GM19025 (cell line): ENCODE measurements around the gene CDH11.

Experiments
- ATAC-seq: cut with Tn5 transposase; IDR thresholded peaks from one replicate; pipeline ENCODE4 v1.9.1; 2021; ENCODE audit warnings: mild to moderate bottlenecking, low read depth, moderate library complexity; ENCODE audit not compliant: unreplicated experiment

CDH11 gene

DNA sequence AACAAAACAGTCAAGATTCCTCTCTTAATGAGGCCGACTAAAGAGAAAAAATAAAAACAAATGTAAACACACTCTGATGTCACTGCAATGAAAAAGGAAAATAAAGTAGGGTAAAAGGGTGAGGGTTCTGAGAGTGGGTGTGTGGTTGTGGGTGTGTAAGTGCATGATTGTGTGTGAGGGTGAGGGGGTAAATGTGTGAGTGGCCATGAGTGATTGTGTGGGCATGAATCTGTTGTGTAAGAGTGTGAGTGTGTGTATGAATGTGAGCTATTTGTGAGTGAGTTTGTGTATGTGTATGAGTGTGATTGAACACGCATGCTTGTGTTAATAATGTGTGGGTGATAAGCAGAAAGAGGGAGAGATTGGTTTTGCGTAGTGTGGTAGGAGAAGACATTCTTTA is 132.8 kb downstream of the CDH11 start:
- ATAC-seq = no peak

- ATAC-seq = no peak
Observed at GRCh38 chr16:64983963-64984362, 137.9 kb downstream of the CDH11 start.

GRCh38 chr16:64983231-64983630 is 138.6 kb downstream of the CDH11 start:
- no peak for ATAC-seq

GRCh38 chr16:64982581-64982980 is 139.3 kb downstream of the CDH11 start:
- ATAC-seq = no peak

GRCh38 chr16:64981568-64982281 is 140.1 kb downstream of the CDH11 start:
- ATAC-seq = no peak

- no peak for ATAC-seq
Observed at GRCh38 chr16:64977206-64977920, 144.5 kb downstream of the CDH11 start.

GRCh38 chr16:64975821-64976220 is 146.0 kb downstream of the CDH11 start:
- no peak for ATAC-seq

DNA sequence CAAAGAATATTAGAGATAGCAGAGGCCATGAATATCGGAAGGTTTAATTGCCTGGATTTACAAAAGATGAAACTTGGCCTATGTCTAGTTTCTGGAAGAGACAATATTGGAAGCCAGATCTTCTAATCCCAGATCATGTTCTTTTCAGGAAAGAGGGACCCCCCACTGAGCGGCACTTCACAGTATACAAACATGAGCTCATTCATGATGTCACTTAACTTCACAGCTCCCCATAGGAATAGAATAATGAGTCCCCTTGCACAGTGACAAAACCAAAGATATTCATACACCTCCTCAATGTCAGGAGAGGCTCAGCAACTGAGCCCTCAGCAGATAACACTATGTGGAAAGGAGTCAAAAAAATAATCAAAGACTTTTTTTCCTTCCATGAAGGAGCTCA is 147.5 kb downstream of the CDH11 start:
- ATAC-seq = no peak

GRCh38 chr16:64973171-64973570 is 148.7 kb downstream of the CDH11 start:
- no peak for ATAC-seq

DNA sequence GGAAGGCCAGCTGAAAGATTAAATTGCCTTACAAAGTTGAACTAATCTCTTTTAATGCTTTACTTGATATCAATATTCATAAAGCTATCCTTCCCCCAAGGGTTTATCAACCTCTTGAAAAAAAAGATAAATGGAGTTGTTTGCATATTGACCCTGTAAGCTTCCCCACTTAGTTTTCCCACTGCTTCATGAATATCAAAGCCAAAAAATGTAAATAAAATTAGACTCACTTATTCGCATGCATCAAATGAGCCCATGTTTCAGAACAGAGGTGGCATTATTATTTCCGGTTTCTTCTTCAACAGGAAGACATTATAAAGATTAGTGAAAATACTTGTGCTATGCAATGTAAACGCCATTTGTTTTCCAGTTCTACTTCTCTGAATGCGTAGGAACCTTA is 150.7 kb downstream of the CDH11 start:
- ATAC-seq = no peak

DNA sequence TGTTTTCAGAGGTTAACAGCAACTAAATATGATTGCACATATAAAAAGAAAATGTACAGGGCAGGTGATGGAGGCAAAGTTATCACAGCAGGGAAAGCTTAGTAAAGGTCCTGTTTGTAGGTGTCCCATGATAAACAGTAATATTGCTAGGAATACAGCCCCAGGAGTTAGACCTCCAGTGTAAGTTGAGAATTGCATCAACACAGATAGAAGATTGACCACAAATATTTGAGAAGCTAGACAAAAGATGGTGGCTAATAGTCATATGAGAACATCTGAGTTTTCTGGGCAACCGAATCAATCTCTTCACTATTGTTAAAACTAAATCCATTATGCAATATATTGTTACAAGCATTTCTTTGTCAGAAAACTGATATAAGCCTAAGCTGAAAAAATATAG is 152.6 kb downstream of the CDH11 start:
- ATAC-seq = no peak

GRCh38 chr16:64968539-64968938 is 153.3 kb downstream of the CDH11 start:
- no peak for ATAC-seq

DNA sequence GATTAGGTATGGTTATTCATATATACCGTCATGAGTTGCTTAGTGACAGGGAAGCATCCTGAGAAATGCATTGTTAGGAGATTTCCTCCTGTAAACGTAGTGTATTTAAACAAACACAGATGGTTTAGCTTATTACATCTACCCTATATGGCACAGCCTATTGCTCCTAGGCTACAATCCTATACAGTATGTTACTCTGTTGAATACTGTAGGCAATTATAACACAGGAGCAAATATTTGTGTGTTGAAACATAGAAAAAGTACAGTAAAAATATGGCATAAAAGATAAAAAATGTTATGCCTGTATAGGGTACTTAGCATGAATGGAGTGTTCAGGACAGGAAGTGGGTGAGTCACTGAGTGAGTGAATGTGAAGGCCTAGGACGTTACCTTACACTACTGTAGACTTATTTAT is 157.7 kb downstream of the CDH11 start:
- no peak for ATAC-seq

DNA sequence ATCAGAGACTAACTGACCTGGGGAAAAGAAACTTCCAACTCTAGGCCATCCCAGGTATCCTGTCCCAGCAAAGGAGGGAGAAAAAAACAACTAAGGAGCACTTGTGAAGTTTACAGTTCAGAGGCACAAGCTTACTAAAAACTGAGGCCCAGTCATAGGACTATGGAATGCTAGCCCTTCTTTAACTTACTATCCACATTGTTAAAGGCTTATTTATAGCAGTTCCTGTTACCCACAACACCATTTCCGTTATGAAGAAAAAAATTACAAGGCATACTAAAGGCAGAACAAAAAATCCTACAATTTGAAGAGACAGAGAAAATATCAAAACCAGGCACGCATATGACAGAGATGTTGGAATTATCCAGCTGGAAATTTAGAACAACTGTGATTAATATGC is 159.1 kb downstream of the CDH11 start:
- ATAC-seq = no peak

DNA sequence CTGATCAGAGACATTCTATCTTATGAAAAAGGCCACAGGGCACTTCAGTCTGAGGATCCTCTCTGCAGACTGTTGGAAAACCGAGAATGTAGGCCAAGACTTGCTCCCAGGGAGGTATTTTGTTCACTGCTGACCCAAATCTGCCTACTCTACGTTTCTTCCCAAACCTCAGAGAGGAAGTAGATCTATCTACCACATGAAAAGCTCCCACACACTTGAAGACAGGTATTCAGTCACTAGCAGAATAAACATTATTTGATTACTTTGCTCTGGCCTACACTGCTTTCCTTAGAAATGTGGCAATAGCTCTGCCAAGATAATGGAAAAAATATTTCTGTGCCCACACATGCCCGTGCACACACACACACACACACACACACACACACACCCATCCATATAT is 164.6 kb downstream of the CDH11 start:
- ATAC-seq = no peak

GRCh38 chr16:64952177-64952576 is 169.7 kb downstream of the CDH11 start:
- ATAC-seq = no peak

GRCh38 chr16:64951193-64951592 is 170.7 kb downstream of the CDH11 start:
- no peak for ATAC-seq

DNA sequence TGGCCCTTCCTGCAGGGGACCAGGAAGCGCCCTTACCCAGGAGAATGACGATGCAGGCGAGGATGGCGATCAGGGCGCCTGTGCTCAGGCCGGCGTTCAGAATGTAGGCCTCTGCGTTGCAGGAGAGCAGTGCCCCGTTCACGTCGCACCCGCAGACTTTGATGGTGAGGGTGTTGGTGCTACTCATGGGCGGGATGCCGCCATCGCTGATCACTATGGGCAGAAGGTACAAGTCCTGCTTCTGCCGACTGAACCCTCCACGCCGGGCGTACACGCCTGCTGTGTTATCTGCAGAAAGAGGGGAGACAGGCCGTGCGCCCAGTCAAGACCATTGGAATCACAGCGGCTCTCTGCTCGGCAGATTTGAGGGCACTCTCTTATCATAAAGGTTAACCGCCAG is 171.1 kb downstream of the CDH11 start:
- ATAC-seq = no peak

DNA sequence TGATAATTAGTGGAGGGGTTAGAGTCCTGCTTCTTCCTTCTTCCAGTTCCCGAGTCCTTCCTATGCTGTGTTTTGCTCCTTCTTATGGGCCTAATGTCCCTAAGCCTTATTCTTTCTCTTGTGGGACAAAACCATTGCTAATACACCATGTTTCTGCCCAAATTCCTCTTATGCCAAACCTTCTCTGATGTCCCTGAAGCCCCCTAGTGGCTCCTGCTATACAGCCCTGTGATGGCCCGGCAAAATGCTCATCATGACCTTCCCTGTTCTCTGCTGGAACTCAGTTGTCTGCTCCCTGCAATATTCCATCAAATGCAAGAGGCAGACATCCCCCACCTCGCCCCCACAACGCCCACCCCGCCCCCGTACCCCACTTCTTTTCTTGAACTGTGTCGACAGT is 171.6 kb downstream of the CDH11 start:
- ATAC-seq = no peak

- ATAC-seq = no peak
Observed at GRCh38 chr16:64948056-64948455, 173.8 kb downstream of the CDH11 start.

DNA sequence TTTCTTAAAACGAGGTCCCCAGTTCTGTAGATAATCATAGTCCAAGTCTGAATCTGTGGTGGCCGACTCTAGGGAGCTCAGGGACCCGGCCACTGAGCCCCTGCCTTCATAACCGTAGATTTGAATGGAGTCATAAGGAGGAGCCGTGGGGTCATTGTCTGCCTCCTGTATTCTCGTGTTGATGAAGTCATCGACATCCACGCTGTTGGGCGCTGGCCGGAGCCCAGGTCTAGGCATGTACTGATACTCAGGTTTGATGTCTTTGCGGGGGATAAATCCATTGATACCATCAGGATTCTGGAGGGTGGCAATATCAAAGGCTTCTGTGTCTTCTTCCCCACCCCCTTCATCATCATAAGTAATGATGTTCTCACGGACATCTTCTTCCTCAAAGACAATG is 174.2 kb downstream of the CDH11 start:
- no peak for ATAC-seq

DNA sequence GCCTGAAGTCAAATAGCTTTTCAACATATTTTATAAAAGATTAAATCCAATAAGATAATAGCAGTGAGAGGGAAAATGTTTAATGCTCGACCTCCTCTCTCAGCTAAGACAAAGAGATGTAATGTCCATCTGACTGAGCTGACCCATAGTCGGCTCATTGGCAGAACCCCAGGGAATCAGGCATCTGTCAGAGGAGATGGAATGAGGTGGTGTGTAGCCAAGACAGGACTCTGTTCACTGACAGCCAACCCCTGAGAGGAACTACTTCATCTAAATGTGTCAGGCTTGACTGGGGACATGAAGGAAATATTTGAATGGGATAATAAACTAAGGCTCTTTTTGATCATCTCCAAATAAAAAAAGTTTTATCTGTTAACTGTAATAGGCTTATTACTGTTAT is 188.0 kb downstream of the CDH11 start:
- ATAC-seq = no peak
